Esophagus squamous epithelium (tissue), 5 donors: Measurements from ENCODE around the gene HOXB4. TPM values are rescaled to one million over a fixed set of nuclear protein-coding genes. Genes with fewer than 3 reads are reported as not detected.

Experiments used
- DNase-seq: peaks from one replicate; lab custom pipeline; 2025; lab: John Stamatoyannopoulos, UW
- H3K27ac ChIP-seq, 4 donors: fragments of 200-600 bp; sonication (generic); one replicate each; pipeline ENCODE4 v1.5.1; 2016 to 2019; ENCODE audit warnings: mild to moderate bottlenecking in 1 of 4
- H3K27me3 ChIP-seq, 4 donors: fragments of 200-600 bp; sonication (generic); 1 replicate in 3 of 4; 2 replicates in 1 of 4; pipeline versions ENCODE4 v1.5.1 to v1.6.0; 2017 to 2021; ENCODE audit warnings: antibody characterized with exemption in 1 of 4
- H3K36me3 ChIP-seq, 3 donors: fragments of 200-600 bp; sonication (generic); one replicate each; pipeline ENCODE4 v1.5.1; 2016 to 2019
- H3K4me1 ChIP-seq, 3 donors: fragments of 200-600 bp; sonication (generic); one replicate each; pipeline ENCODE4 v1.5.1; 2017 to 2019
- H3K4me3 ChIP-seq, 4 donors: fragments of 200-600 bp; sonication (generic); 1 replicate in 3 of 4; 2 replicates in 1 of 4; pipeline ENCODE4 v1.5.1; 2016 to 2019; ENCODE audit warnings: mild to moderate bottlenecking in 2 of 4, moderate library complexity in 1 of 4
- H3K9me3 ChIP-seq, 3 donors: fragments of 200-600 bp; sonication (generic); one replicate each; pipeline ENCODE4 v1.5.1; 2016 to 2019
- CTCF ChIP-seq, 6 experiments: fragments of 450-650 bp in 4 of 6; fragments of 200-600 bp in 2 of 6; sonication (generic) in 2 of 6; IDR thresholded peaks; one replicate each; pipeline ENCODE4 v1.5.1; 2016 to 2019; ENCODE audit warnings: antibody characterized with exemption in 6 of 6, mild to moderate bottlenecking in 4 of 6, moderate library complexity in 4 of 6
- POLR2A ChIP-seq, 4 donors: fragments of 450-650 bp; IDR thresholded peaks; one replicate each; pipeline ENCODE4 v1.6.1; 2017; ENCODE audit warnings: antibody characterized with exemption in 4 of 4, mild to moderate bottlenecking in 4 of 4, moderate library complexity in 3 of 4
- WGBS, 2 donors: methylation state at CpG; one replicate each; pipeline ENCODE4 v1.1.5; 2018; 5-methylcytosine and 5-hydroxymethylcytosine counted together
- intact Hi-C: fragments of 100-400 bp; cut with DNase I; formaldehyde crosslinking; loops from one replicate; pipeline ENCODE4 v1.15.0; 2022
- total RNA-seq, 4 donors: library from RNA; depleted of rRNA; stranded (reverse); fragments of >200 nt; gene quantifications; one replicate each; pipeline ENCODE4 v1.1.0, GENCODE V29; 2016
- donor health status: DM: yes; HTN: yes; CAD: no.

HOXB4 gene
- total RNA-seq, 4 donors from 2014 or later = 0.27 to 2.9 (median 1.8) TPM

- Histone ChIP-seq H3K4me3 (peak overlapping the region; percentile 4 to 83 (median 32)), H3K36me3 (no peaks in the 10 kb centered on the region), H3K27ac (peak overlapping the region; percentile 88 to 93 (median 92)), H3K27me3 (peaks cover 0 to 99% (median 7%) of the 10 kb centered on the region in 4 donors), H3K4me1 (peaks cover 0 to 96% (median 59%) of the 10 kb centered on the region in 3 donors), H3K9me3 (no peaks in the 10 kb centered on the region)
- no peak for TF ChIP-seq CTCF (IDR thresholded peaks at IDR 0.05)
- no peak for TF ChIP-seq POLR2A (IDR thresholded peaks at IDR 0.05)
- no peak for DNase-seq
- intact Hi-C loops = no loop called here
- 21 to 29% methylated on average over 12 to 14 of the region's 19 CpGs for WGBS, 2 donors
These were observed 7.7 kb downstream of the HOXB4 start for GRCh38 chr17:48570325-48571023.

DNA sequence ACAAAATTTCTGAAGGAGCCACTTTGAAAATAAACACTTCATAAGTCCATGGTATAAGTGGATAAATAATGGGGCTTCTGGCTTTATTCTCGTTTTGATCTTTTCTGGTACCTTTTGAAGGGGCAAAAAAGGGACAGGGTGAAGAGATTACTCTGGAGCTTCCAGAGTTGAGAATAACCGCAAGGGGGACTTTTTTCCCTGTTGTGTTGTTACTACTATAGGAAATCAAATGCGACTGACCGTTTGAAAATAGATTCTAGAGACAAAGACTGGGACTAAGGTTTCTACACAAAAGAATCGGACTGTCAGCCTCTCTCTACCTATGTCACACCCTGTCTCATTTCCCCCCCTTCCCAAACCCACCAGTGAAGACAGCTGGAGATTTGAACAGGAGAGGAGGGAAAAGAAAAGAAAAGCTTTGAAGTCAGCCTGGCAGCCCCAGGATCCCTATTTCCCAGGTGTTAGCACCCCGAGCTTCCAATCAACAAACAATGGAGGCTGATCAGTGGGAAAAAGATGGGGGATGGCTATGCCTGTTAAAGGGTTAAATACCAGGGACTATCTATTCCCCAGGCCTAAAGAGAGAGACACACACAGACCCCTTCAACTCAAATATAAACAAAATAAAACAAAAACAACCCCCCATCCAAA lies 8.4 kb downstream of the HOXB4 start:
- no peak for DNase-seq
- peaks cover 0 to 96% (median 61%) of the 10 kb centered on the region in 3 donors for H3K4me1 ChIP-seq
- TF ChIP-seq CTCF (IDR thresholded peaks at IDR 0.05) (peak in 2 of 6 experiments; percentile 11 to 15), POLR2A (IDR thresholded peaks at IDR 0.05) (no peak)
- intact Hi-C loops = no loop called here
- peak overlapping the region in 3 of 4 donors; percentile 31 to 83 (median 34) for H3K4me3 ChIP-seq
- WGBS, 2 donors = 31 to 37% methylated on average over 5 to 6 of the region's 6 CpGs
- no peaks in the 10 kb centered on the region for H3K36me3 ChIP-seq
- no peaks in the 10 kb centered on the region for H3K9me3 ChIP-seq
- peaks cover 0 to 99% (median 7%) of the 10 kb centered on the region in 4 donors for H3K27me3 ChIP-seq
- H3K27ac ChIP-seq = peak overlapping the region; percentile 88 to 93 (median 92)

DNA sequence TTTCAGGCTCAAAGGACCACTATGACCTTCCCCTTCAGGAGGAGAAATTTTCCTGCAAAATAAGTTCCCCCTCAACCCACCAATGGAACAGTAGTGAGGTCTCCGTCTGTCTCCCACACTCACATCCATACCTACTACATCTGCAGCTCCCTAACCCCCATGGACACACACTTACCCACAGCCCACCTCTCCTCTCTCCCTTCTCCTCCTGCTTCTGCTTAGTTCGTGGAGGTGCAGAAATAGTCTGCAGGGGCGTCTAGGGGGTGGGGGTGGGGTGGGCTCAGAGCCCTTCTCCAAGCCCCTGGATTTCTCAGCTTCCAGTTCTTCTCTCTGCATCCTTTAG lies 8.9 kb downstream of the HOXB4 start:
- WGBS, 2 donors = 21 to 40% methylated on average over 3 of the region's 3 CpGs
- Histone ChIP-seq H3K9me3 (no peaks in the 10 kb centered on the region), H3K36me3 (no peaks in the 10 kb centered on the region), H3K4me1 (peaks cover 1 to 96% (median 60%) of the 10 kb centered on the region in 3 donors), H3K27ac (peak overlapping the region; percentile 88 to 93 (median 92)), H3K27me3 (peaks cover 0 to 99% (median 6%) of the 10 kb centered on the region in 4 donors), H3K4me3 (peak overlapping the region; percentile 10 to 83 (median 32))
- TF ChIP-seq CTCF (IDR thresholded peaks at IDR 0.05) = no peak
- TF ChIP-seq POLR2A (IDR thresholded peaks at IDR 0.05) = no peak
- intact Hi-C loops = no loop called here
- no peak for DNase-seq

DNA sequence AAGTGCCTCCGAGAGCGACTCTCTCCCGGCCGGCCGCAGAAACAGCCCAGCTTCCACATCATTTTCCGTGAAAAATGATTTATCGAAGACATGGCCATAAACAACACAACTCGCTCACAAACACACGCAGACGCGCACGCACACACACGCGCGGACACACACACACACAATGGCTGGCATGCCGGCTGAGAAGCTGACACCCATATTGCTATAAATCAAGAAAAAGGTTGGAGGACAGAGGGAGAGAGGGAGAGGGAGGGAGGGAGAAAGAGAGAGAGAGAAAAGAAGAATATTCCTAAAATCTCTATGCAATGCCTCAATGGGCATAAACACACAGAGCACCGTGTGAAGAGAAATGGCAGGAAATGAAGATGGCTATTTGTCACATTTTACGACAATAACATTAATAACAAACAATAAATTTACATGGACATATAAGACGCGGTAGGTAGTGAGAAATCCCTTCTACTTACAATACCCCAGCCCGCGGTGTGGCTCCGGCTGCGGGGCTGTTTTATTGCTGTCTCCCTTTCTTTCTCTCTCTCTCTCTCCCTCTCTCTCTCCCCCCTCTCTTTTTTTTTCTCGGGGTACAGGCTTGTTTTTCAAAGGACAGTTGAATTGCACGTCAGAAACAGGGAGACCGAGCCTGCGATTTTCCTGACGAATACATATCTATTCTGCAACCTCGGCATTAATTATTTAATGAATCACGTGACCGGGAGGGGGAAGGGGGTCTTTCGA lies 9.5 kb downstream of the HOXB4 start:
- intact Hi-C loops = no loop called here
- no peak for DNase-seq
- 17 to 21% methylated on average over 31 to 33 of the region's 33 CpGs for WGBS, 2 donors
- H3K4me3 ChIP-seq = peak overlapping the region; percentile 10 to 83 (median 32)
- H3K9me3 ChIP-seq = no peaks in the 10 kb centered on the region
- H3K36me3 ChIP-seq = no peaks in the 10 kb centered on the region
- H3K4me1 ChIP-seq = peaks cover 7 to 96% (median 63%) of the 10 kb centered on the region in 3 donors
- no peak for TF ChIP-seq POLR2A (IDR thresholded peaks at IDR 0.05)
- TF ChIP-seq CTCF (IDR thresholded peaks at IDR 0.05) = no peak
- H3K27me3 ChIP-seq = peaks cover 0 to 99% (median 4%) of the 10 kb centered on the region in 4 donors
- peak overlapping the region; percentile 88 to 93 (median 92) for H3K27ac ChIP-seq
